IMR-90 (cell line): ENCODE results near the gene SLC25A28. TPM values are rescaled to one million over a fixed set of nuclear protein-coding genes. Genes with fewer than 3 reads are reported as not detected.
"Not testable (repeated sequence)": the region's sequence is repeated elsewhere in the genome, so short reads cannot be mapped to it uniquely, and the experiment has no call there.

ENCODE experiments used
- ATAC-seq: fragments of 200-7000 bp; cut with Tn5 transposase; 2 replicates; pipeline ENCODE4 v1.9.1; 2020; ENCODE audit warnings: low read depth, mild to moderate bottlenecking, moderate library complexity
- BruUV-seq: library from RNA; stranded (reverse); fragments of 400-500 nt; replicated peaks from 2 replicates; lab custom pipeline; 2021; lab: Mats Ljungman, UMichigan
- CTCF ChIA-PET: fragments of 300-600 bp; formaldehyde crosslinking; extraction: SDS; loops from one replicate; lab custom pipeline; 2021; ENCODE audit warnings: antibody characterized with exemption; lab: Yijun Ruan, JAX
- POLR2A ChIA-PET: fragments of 300-600 bp; sonication (Branson Sonifier 250); formaldehyde crosslinking; loops from one replicate; lab custom pipeline; 2022; ENCODE audit warnings: antibody characterized with exemption; ENCODE audit not compliant: unreplicated experiment; lab: Charles Lee
- DNase-seq: peaks from one replicate; pipeline ENCODE4 v3.0.0; 2013
- H2AFZ ChIP-seq: replicated peaks from 2 replicates; pipeline ENCODE3; 2013; ENCODE audit warnings: low read length, mild to moderate bottlenecking; ENCODE audit not compliant: poor library complexity
- H2AK5ac ChIP-seq: 2 replicates; pipeline ENCODE4 v1.6.1; 2013; ENCODE audit warnings: low read depth, low read length, inconsistent platforms
- H2AK9ac ChIP-seq: replicated peaks from 2 replicates; pipeline ENCODE3; 2013; ENCODE audit warnings: mild to moderate bottlenecking, low read depth, low read length, moderate library complexity; ENCODE audit not compliant: poor library complexity
- H2BK120ac ChIP-seq: 2 replicates; pipeline ENCODE4 v1.6.1; 2013; ENCODE audit warnings: low read depth, low read length, inconsistent platforms
- H2BK15ac ChIP-seq: 3 replicates; pipeline ENCODE4 v1.6.1; 2013; ENCODE audit warnings: low read depth, low read length, inconsistent platforms
- H2BK20ac ChIP-seq: 2 replicates; pipeline ENCODE4 v1.6.1; 2013; ENCODE audit warnings: low read depth, mild to moderate bottlenecking, inconsistent platforms, low read length, moderate library complexity
- H2BK5ac ChIP-seq: 2 replicates; pipeline ENCODE4 v1.6.1; 2013; ENCODE audit warnings: mild to moderate bottlenecking, low read depth, low read length, inconsistent platforms; ENCODE audit not compliant: poor library complexity, severe bottlenecking
- H3K14ac ChIP-seq: replicated peaks from 2 replicates; pipeline ENCODE4 v1.6.1; 2013; ENCODE audit warnings: low read depth, low read length, inconsistent platforms
- H3K18ac ChIP-seq: 2 replicates; pipeline ENCODE4 v1.6.1; 2013; ENCODE audit warnings: low read depth, low read length, control low read depth
- H3K23ac ChIP-seq: 2 replicates; pipeline ENCODE4 v1.6.1; 2013; ENCODE audit warnings: low read depth, low read length, inconsistent platforms
- H3K27ac ChIP-seq: 2 replicates; pipeline ENCODE4 v1.5.1; 2013; ENCODE audit warnings: mild to moderate bottlenecking, control low read depth, low read length; ENCODE audit not compliant: insufficient read depth
- H3K27me3 ChIP-seq: 2 replicates; pipeline ENCODE4 v1.6.1; 2013; ENCODE audit warnings: low read length; ENCODE audit not compliant: control insufficient read depth, insufficient read depth
- H3K36me3 ChIP-seq: 2 replicates; pipeline ENCODE4 v1.6.1; 2013; ENCODE audit warnings: low read length, mixed read lengths; ENCODE audit not compliant: control insufficient read depth, insufficient read depth
- H3K4ac ChIP-seq: 2 replicates; pipeline ENCODE4 v1.6.1; 2013; ENCODE audit warnings: low read depth, low read length, inconsistent platforms
- H3K4me1 ChIP-seq: 2 replicates; pipeline ENCODE4 v1.6.1; 2013; ENCODE audit warnings: low read length, mixed read lengths; ENCODE audit not compliant: control insufficient read depth, insufficient read depth
- H3K4me2 ChIP-seq: 2 replicates; pipeline ENCODE4 v1.6.1; 2013; ENCODE audit warnings: low read depth, mild to moderate bottlenecking, control low read depth, low read length, moderate library complexity
- H3K4me3 ChIP-seq: 2 replicates; pipeline ENCODE4 v1.5.1; 2013; ENCODE audit warnings: low read depth, mild to moderate bottlenecking, control low read depth, low read length, moderate library complexity; ENCODE audit not compliant: insufficient read depth
- H3K56ac ChIP-seq: 2 replicates; pipeline ENCODE4 v1.6.1; 2013; ENCODE audit warnings: low read length, inconsistent platforms; ENCODE audit not compliant: insufficient read depth; ENCODE audit errors: extremely low read depth
- H3K79me1 ChIP-seq, 2 experiments: 2 replicates each; pipeline ENCODE4 v1.6.1; 2013; ENCODE audit warnings: low read length in 2 of 2, inconsistent platforms in 1 of 2, low read depth in 1 of 2
- H3K9ac ChIP-seq: 2 replicates; pipeline ENCODE4 v1.6.1; 2013; ENCODE audit warnings: low read depth, low read length, control low read depth
- H3K9me1 ChIP-seq: 2 replicates; pipeline ENCODE4 v1.6.1; 2013; ENCODE audit warnings: low read length, inconsistent platforms; ENCODE audit not compliant: insufficient read depth
- H3K9me3 ChIP-seq: 2 replicates; pipeline ENCODE4 v1.6.1; 2013; ENCODE audit warnings: low read length; ENCODE audit not compliant: control insufficient read depth, insufficient read depth
- H4K20me1 ChIP-seq: 2 replicates; pipeline ENCODE4 v1.6.1; 2013; ENCODE audit warnings: low read length, inconsistent platforms; ENCODE audit not compliant: insufficient read depth
- H4K5ac ChIP-seq: 2 replicates; pipeline ENCODE4 v1.6.1; 2013; ENCODE audit warnings: mild to moderate bottlenecking, low read depth, low read length, control low read depth
- H4K8ac ChIP-seq, 2 experiments: 2 replicates each; pipeline ENCODE4 v1.6.1; 2013; ENCODE audit warnings: low read depth in 2 of 2, low read length in 2 of 2, control low read depth in 1 of 2, inconsistent platforms in 1 of 2
- H4K91ac ChIP-seq: 2 replicates; pipeline ENCODE4 v1.6.1; 2013; ENCODE audit warnings: low read depth, low read length, inconsistent platforms; ENCODE audit not compliant: insufficient read depth
- BHLHE40 ChIP-seq: fragments of 150-350 bp; IDR thresholded peaks from 2 replicates; pipeline ENCODE4 v1.6.1; 2016; ENCODE audit warnings: mild to moderate bottlenecking, low read depth, low read length
- NFE2L2 ChIP-seq: fragments of 150-350 bp; IDR thresholded peaks from 2 replicates; pipeline ENCODE4 v1.6.1; 2016; ENCODE audit warnings: low read depth, mild to moderate bottlenecking, low read length
- RCOR1 ChIP-seq: IDR thresholded peaks from 2 replicates; pipeline ENCODE4 v1.6.1; 2012; ENCODE audit warnings: mild to moderate bottlenecking, low read length, improper control_type of control experiment; ENCODE audit not compliant: insufficient replicate concordance
- WGBS, 2 experiments: methylation state at CpG; one replicate each; pipeline versions ENCODE4 v1.1.5 to v1.1.7; 2013; ENCODE audit warnings: missing lambda C conversion rate in 2 of 2; ENCODE audit not compliant: insufficient read length in 1 of 2; ENCODE audit errors: extremely low coverage in 2 of 2; 5-methylcytosine and 5-hydroxymethylcytosine counted together
- dilution Hi-C: fragments of 300-500 bp; cut with HindIII; formaldehyde crosslinking; loops from one replicate; pipeline ENCODE4 v1.14.3; 2018; ENCODE audit warnings: low sequenced_read_pairs; ENCODE audit not compliant: unreplicated experiment
- in situ Hi-C: fragments of 300-500 bp; cut with MboI; formaldehyde crosslinking; loops from 3 replicates; pipeline ENCODE4 v1.14.3; 2019; ENCODE audit warnings: low sequenced_read_pairs, inconsistent platforms, mixed read lengths
- intact Hi-C: fragments of 100-400 bp; cut with micrococcal nuclease; formaldehyde crosslinking; loops from 2 replicates; pipeline ENCODE4 v1.10.0; 2022
- polyA plus RNA-seq, 3 experiments: library from polyadenylated mRNA; depleted of rRNA; stranded (reverse); fragments of >200 nt; gene quantifications; 2 replicates each; pipeline ENCODE4 v1.2.3, GENCODE V29; 2012; ENCODE audit warnings: low replicate concordance in 1 of 3
- total RNA-seq: library from RNA; depleted of rRNA; stranded (reverse); fragments of >200 nt; gene quantifications from 2 replicates; pipeline ENCODE4 v1.2.3, GENCODE V29; 2012

Gene SLC25A28
- total and polyA plus RNA-seq, 2 of the 4 experiments (the other 2 are of a cell fraction) = 13.1 to 29.8 TPM

DNA sequence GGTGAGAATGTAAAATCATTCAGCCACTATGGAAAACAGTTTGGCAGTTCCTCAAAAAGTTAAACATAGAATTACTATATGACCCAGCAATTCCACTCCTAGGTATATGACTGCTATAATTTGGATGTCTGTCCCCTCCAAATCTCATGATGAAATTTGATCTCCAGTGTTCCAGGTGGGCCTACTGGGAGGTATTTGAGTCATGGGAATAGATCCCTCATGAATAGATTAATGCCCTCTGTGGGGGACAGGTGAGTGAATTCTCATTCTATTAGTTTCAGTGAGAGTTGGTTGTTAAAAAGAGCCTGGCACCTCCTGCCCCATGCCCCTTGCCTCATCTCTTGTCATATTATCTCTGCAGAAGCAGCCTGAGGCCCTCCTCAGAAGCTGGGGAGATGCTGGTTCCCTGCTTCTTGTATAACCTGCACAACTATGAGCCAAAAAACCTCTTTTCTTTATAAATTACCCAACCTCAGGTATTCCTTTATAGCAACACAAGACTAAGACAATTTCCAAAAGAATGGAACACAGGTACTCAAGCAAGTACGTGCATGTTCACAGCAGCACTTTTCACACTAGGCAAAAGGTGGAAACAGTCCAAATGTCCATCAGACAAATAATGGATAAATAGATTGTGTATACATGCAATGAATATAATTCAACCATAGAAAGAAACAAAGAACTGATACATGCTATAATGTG is 8.8 kb upstream of the SLC25A28 start:
- Histone ChIP-seq H3K23ac (no peak overlapping the region), H3K18ac (no peak overlapping the region), H4K91ac (no peak overlapping the region), H3K56ac (no peak overlapping the region; the same call in 1 of the 2 replicates), H3K4me2 (no peak overlapping the region), H3K79me1 (no peaks in the 10 kb centered on the region), H3K9ac (no peak overlapping the region), H3K9me1 (no peaks in the 10 kb centered on the region), H2BK20ac (no peak overlapping the region), H3K27me3 (no peaks in the 10 kb centered on the region), H3K4me1 (peaks cover 1% of the 10 kb centered on the region; the same call in 1 of the 2 replicates), H3K9me3 (no peaks in the 10 kb centered on the region), H4K20me1 (no peaks in the 10 kb centered on the region), H2BK120ac (no peak overlapping the region), H3K4me3 (no peak overlapping the region), H2BK15ac (no peak overlapping the region), H2AK9ac (no peak overlapping the region), H3K14ac (no peak overlapping the region), H3K36me3 (no peaks in the 10 kb centered on the region), H2BK5ac (no peak overlapping the region), H2AK5ac (no peak overlapping the region), H2AFZ (no peak overlapping the region), H4K8ac (no peak overlapping the region), H4K5ac (no peak overlapping the region), H3K27ac (no peak overlapping the region), H3K4ac (no peak overlapping the region)
- POLR2A ChIA-PET = no interaction called here
- WGBS, 2 experiments = no CpG with 5 or more reads among the region's 1 CpG
- BruUV-seq = no TSS peak
- intact Hi-C loops = no loop called here
- DNase-seq = no peak
- CTCF ChIA-PET = no interaction called here
- ATAC-seq = no peak
- dilution Hi-C loops = no loop called here
- TF ChIP-seq RCOR1 = no peak
- TF ChIP-seq NFE2L2 = no peak
- TF ChIP-seq BHLHE40 = no peak
- in situ Hi-C loops = loop anchor here (5.0 kb wide), 1 partner anchor 83 kb away; no protein-coding TSS in a partner anchor

GRCh38 chr10:99625124-99625523 is 4.9 kb upstream of the SLC25A28 start:
- dilution Hi-C loops, H2BK15ac ChIP-seq, H3K9me3 ChIP-seq, H4K91ac ChIP-seq, H3K14ac ChIP-seq, BruUV-seq, H3K9ac ChIP-seq, H3K79me1 ChIP-seq, CTCF ChIA-PET, H3K36me3 ChIP-seq, H3K4me3 ChIP-seq, H4K5ac ChIP-seq, H2BK20ac ChIP-seq, H4K8ac ChIP-seq, H3K4me2 ChIP-seq, POLR2A ChIA-PET, H3K27ac ChIP-seq, H4K20me1 ChIP-seq, H3K56ac ChIP-seq, H2AK9ac ChIP-seq, H2BK5ac ChIP-seq, H3K9me1 ChIP-seq, H3K27me3 ChIP-seq, H3K4ac ChIP-seq, intact Hi-C loops, H2AK5ac ChIP-seq, ATAC-seq, H3K23ac ChIP-seq, H2AFZ ChIP-seq, DNase-seq, H3K4me1 ChIP-seq, H3K18ac ChIP-seq, H2BK120ac ChIP-seq: not testable (repeated sequence)
- in situ Hi-C loops = loop anchor here (5.0 kb wide), 1 partner anchor 87 kb away; no protein-coding TSS in a partner anchor
- 100% methylated on average over 1 of the region's 3 CpGs; no CpG with 5 or more reads in 1 of the 2 experiments for WGBS, 2 experiments
